Mucosa of descending colon (tissue), 3 donors: Measurements from ENCODE around the gene VTA1. TPM values are rescaled to one million over a fixed set of nuclear protein-coding genes. Genes with fewer than 3 reads are reported as not detected.

Experiments used
- ATAC-seq: fragments of 200-7000 bp; cut with Tn5 transposase; one replicate; pipeline ENCODE4 v1.9.1; 2020; ENCODE audit warnings: mild to moderate bottlenecking, moderate library complexity
- DNase-seq, 3 donors: peaks; one replicate each; pipeline ENCODE4 v3.0.0-alpha.2; 2020
- H3K36me3 ChIP-seq: fragments of 200-600 bp; one replicate; pipeline ENCODE4 v1.8.0; 2021; ENCODE audit warnings: low read depth, mild to moderate bottlenecking
- H3K4me1 ChIP-seq: fragments of 200-600 bp; one replicate; pipeline ENCODE4 v1.8.0; 2021; ENCODE audit warnings: low read depth, mild to moderate bottlenecking
- H3K4me3 ChIP-seq: fragments of 200-600 bp; one replicate; pipeline ENCODE4 v1.8.0; 2021; ENCODE audit warnings: mild to moderate bottlenecking
- H3K9me3 ChIP-seq: fragments of 200-600 bp; one replicate; pipeline ENCODE4 v1.8.0; 2021; ENCODE audit warnings: mild to moderate bottlenecking
- CTCF ChIP-seq: fragments of 200-600 bp; IDR thresholded peaks from one replicate; pipeline ENCODE4 v1.8.0; 2022; ENCODE audit warnings: antibody characterized with exemption, mild to moderate bottlenecking
- intact Hi-C, 2 donors: fragments of 100-400 bp; cut with DNase I in 1 of 2; cut with micrococcal nuclease in 1 of 2; formaldehyde crosslinking; loops; one replicate each; pipeline versions ENCODE4 v1.11.0 to v1.11.1; 2022; cut with DNase I, micrococcal nuclease
- total RNA-seq, 3 donors: library from RNA; stranded (reverse); fragmentation: NEBNext Ultra II Directional in 2 of 3; extraction: Animal tissue kit (Norgen Biotek cat#: 25700) in 2 of 3; gene quantifications; one replicate each; pipeline versions ENCODE4 v1.2.1 to v1.2.4, GENCODE V29; 2021 to 2023
- donor health status: DM: no; HTN: no; CAD: no; lungs with moderate emphysema.
- donor health status: DM: no; HTN: no; CAD: no.
- donor health status: DM: no; HTN: yes; CAD: no.

The VTA1 gene
- total RNA-seq, 3 donors from 2014 or later = 38.9 to 51.1 (median 44.9) TPM

DNA sequence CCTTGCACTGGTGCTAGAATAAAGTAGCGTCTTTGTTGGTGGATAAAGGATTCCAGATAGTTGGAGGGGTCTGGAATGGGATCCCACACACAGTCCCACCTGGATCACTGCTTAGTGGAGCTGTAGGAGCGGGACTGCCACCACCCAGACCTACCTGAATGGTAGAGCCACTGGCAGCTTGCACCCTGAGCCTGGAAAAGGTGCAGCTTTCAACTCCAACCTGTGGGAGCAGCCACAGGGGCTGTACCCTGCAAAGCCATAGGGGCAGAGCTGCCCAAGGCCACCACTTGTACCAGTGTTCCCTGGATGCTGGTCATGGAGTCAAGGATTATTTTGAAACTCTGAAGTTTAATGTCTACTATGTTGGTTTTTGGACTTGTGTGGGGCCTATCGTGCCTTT lies 26.9 kb downstream of the VTA1 start:
- Histone ChIP-seq H3K9me3 (peaks cover 6% of the 10 kb centered on the region), H3K4me1 (no peaks in the 10 kb centered on the region), H3K4me3 (no peak overlapping the region), H3K36me3 (no peaks in the 10 kb centered on the region)
- DNase-seq (no peak), ATAC-seq (no peak)
- intact Hi-C loops = no loop called here
- TF ChIP-seq CTCF = no peak

DNA sequence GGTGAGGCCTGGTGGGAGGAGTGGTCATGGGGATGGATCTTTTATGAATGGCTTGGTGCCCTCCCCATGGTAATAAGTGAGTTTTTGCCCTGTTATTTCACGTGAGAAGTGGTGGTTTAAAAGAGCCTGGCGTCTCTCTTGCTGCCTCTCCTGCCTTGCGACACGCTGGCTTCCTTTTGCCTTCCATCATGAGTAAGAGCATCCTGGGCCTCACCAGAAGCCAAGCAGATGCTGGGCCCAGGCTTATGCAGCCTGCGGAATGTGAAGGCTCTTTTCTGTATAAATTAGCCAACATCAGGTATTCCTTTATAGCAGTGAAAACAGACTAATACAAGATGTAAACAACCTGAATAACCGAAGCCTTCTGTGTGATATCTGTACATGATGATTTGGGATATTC lies 27.6 kb downstream of the VTA1 start:
- DNase-seq (no peak), ATAC-seq (no peak)
- no peaks in the 10 kb centered on the region for H3K4me1 ChIP-seq
- no peak for TF ChIP-seq CTCF
- H3K4me3 ChIP-seq = no peak overlapping the region
- intact Hi-C loops = no loop called here
- H3K9me3 ChIP-seq = peaks cover 6% of the 10 kb centered on the region
- no peaks in the 10 kb centered on the region for H3K36me3 ChIP-seq

DNA sequence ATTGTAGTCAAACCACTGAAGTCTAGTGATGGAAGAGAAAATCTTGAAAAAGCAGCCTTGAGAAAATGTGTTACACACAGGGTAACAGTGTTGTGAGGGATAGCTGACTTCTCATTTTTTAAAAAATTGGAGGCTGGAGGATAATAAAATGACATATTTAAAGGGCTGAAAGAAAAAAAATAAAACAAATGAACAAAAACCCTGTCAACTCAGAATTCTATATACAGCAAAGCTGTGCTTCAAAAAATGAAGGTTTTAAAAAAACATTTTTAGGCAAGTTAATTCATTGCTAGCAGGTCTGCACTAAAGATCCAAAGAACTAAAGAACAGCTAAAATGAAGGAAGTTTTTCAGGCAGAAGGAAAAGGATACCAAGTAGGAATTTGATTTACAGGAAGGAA lies 31.1 kb downstream of the VTA1 start:
- DNase-seq = no peak
- ATAC-seq = no peak
- TF ChIP-seq CTCF = no peak
- no peaks in the 10 kb centered on the region for H3K4me1 ChIP-seq
- no peak overlapping the region for H3K4me3 ChIP-seq
- intact Hi-C loops = no loop called here
- no peaks in the 10 kb centered on the region for H3K36me3 ChIP-seq
- H3K9me3 ChIP-seq = peaks cover 6% of the 10 kb centered on the region

DNA sequence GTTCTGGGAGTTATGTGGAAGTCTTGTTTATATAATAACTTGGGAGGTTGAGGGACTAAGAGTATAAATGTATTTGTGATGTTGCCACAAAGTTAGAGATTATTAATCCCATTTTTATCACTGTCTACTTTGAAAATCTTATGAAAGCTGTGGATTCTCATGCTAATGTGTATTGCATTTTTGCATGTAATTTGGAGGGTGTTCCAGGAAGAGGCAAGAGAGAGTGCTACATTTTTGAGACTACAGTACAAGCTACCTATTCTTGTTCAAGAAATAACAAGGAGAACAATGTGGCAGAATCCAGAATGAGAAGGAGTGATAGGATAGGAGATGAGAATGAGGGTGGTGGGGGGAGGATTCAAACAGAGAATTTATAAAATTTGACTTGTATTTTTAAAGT lies 34.9 kb downstream of the VTA1 start:
- no peaks in the 10 kb centered on the region for H3K4me1 ChIP-seq
- TF ChIP-seq CTCF = no peak
- intact Hi-C loops = no loop called here
- peaks cover 6% of the 10 kb centered on the region for H3K9me3 ChIP-seq
- H3K4me3 ChIP-seq = no peak overlapping the region
- H3K36me3 ChIP-seq = no peaks in the 10 kb centered on the region
- DNase-seq (no peak), ATAC-seq (no peak)

- no peak for ATAC-seq
- Histone ChIP-seq H3K36me3 (no peaks in the 10 kb centered on the region), H3K9me3 (no peaks in the 10 kb centered on the region), H3K4me1 (no peaks in the 10 kb centered on the region), H3K4me3 (no peak overlapping the region)
- intact Hi-C loops = no loop called here
- DNase-seq = no peak
- no peak for TF ChIP-seq CTCF
These were observed 36.3 kb downstream of the VTA1 start for GRCh38 chr6:142183351-142183750.

DNA sequence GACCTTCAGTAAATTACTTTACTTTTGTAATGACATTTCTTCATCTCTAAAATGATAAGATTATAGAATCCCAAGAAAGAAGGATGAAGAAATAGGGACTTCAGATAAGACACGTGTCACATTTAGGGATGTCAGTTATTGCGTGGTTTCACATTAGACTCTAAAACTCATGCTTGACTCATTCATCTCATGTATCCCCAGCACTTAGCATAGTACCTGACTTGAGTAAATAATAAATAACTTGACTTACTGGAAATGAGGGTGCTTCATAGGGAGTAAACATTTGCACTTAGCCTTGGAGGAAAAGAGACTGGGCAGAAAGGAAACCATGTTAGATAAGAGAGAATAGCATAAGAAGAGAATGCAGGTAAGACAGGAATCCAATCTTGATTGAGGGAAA lies 37.2 kb downstream of the VTA1 start:
- DNase-seq (no peak), ATAC-seq (no peak)
- Histone ChIP-seq H3K4me3 (no peak overlapping the region), H3K9me3 (no peaks in the 10 kb centered on the region), H3K4me1 (no peaks in the 10 kb centered on the region), H3K36me3 (no peaks in the 10 kb centered on the region)
- intact Hi-C loops = no loop called here
- TF ChIP-seq CTCF = no peak
